TTC549 (cell line): ENCODE data around the gene KLK3.

Experiments
- FAIRE-seq: peaks from 2 replicates; lab custom pipeline; 2012; peaks lifted over from hg19 to GRCh38; lab: Jason Lieb, UNC

KLK3 gene

GRCh38 chr19:50832666-50833065 lies 22.0 kb upstream of the KLK3 start:
- no peak for FAIRE-seq

- FAIRE-seq = no peak
These were observed 21.5 kb upstream of the KLK3 start, which contains the start of gene KLK15 for GRCh38 chr19:50833117-50833801. Gene KLK15 (minus strand): TSS chr19:50833574. CDS start chr19:50831492, 2,082 bp downstream.

DNA sequence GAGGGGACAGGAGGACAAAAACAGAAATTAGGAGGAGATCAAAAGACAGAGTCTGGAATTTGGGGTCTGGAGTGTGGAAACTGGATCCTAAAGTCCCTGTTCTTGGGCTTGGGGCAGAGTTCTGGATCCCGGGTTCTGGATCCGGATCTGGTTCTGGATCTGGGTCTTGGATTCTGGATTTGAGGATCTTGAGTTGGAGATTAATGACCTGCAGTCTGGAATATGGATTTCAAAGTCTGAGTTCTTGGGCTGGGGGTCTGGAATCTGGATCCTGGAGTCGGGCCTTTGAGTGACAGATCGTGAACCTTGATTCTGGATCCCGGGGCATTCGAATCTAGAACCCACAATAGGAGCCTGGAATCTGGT lies 20.9 kb upstream of the KLK3 start:
- FAIRE-seq = no peak

GRCh38 chr19:50835103-50835784 lies 19.5 kb upstream of the KLK3 start:
- no peak for FAIRE-seq

- FAIRE-seq = no peak
These were observed 18.8 kb upstream of the KLK3 start for GRCh38 chr19:50835785-50836542.

DNA sequence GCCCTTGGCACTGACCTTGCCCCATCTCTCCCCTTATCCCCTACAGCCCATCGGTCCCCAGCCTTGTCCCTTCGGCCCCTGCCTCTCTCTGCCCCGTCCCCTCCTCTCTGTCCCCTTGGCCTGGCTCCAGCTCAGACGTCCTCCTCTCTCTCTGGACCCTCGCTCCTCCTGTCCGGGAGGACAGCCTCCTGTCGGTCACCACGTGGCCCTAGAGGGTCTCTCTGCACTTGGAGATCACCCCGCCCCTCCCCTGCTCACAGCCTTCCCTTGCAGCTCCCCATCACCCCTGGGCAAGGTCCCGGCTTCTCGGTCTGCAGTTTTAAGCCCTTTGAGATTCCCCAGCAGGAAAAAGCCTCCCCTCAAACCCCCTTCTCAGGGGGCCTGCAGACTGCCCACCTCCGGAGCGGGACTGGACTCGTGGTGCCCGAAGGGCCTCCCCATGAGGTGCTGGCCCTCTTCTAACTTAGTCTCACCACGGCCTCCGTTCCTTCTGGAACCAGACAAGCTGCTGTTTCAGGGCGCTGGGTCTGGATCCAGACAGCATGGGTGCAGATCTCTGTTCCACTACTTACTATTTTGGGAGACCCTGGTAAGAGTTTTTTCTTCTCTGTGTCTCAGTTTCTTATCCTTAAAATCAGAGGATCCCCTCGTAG lies 18.0 kb upstream of the KLK3 start:
- FAIRE-seq = no peak

DNA sequence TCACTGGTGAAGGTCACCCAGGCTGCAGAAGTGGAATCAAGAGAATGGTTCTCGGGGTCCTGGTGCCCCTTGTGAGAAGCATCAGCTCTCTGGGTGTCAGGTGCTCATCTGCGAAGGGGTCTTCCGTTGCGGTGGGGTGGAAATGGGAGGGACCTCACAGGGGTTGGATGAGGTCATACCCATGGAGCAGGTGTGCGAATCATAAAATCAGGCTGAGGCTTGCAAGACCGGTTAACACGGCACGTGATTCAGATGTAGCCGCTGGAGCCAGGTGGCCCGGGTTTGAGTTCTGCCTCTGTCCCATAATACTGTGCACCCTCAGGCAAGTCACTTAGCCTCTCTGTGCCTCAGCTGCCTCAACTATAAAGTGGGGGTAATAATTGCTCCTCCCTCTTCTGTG lies 17.4 kb upstream of the KLK3 start:
- FAIRE-seq = no peak

DNA sequence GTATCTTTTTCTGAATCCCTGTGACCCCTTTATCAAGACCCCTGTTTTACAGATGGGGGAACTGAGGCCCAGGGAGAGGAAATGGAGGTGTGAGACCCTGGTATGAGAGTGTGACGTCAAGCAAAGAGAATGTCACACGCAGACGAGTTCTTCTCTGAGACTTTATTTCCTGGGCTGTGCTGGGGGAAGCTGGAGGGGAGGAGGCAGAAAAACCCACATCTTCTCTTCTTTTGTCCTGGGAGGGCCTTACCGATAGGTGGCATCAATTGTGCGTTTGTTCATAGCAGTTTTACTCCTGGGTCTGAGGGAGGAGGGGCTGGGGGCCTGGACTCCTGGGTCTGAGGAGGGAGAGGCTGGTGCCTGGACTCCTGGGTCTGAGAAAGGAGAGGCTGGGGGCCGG lies 16.5 kb upstream of the KLK3 start:
- no peak for FAIRE-seq

GRCh38 chr19:50839712-50840655 lies 14.7 kb upstream of the KLK3 start:
- no peak for FAIRE-seq

- FAIRE-seq = no peak
These were observed 12.6 kb upstream of the KLK3 start for GRCh38 chr19:50842130-50842529.

DNA sequence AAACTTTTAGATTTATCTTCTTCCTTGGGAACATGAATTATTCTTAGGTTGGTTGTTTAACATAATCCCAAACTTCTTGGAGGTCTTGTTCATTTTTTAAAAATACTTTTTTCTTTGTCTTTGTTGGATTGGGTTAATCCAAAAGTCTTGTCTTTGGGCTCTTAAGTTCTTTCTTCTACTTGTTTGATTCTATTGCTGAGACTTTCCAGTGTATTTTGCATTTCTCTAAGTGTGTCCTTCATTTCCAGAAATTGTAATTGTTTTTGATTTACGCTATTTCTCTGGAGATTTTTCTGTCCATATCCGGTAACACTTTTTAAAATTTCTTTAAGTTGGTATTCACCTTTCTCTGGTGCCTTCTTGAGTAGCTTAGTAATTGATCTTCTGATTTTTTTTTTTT lies 11.5 kb upstream of the KLK3 start:
- FAIRE-seq = no peak

DNA sequence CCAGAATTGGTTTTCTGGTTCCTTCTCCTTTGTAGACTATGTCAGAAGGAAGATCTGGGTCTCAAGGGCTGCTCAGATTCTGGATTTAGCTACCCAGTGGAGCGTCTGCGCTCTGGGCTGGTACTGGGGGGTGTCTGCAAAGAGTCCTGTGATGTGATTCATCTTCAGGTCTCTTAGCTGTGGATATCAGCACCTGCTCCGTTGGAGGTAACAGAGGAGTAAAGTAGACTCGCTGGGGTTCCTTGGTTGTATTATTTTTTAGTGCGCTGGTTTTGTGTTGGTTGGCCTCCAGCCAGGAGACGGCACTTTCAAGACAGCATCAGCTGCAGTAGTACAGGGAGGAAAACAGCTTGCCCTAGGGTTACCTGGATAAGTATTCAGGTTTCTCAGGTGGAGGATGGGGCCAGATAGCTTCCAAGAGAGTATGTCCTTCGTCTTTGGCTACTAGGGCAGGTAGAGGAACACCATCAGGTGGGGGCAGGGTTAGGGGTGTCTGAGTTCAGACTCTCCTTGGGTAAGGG lies 11.0 kb upstream of the KLK3 start:
- FAIRE-seq = no peak

- FAIRE-seq = no peak
These were observed 10.3 kb upstream of the KLK3 start for GRCh38 chr19:50844296-50844935.

GRCh38 chr19:50850738-50851137 lies 4.0 kb upstream of the KLK3 start:
- no peak for FAIRE-seq

GRCh38 chr19:50851620-50852019 lies 3.1 kb upstream of the KLK3 start:
- no peak for FAIRE-seq

DNA sequence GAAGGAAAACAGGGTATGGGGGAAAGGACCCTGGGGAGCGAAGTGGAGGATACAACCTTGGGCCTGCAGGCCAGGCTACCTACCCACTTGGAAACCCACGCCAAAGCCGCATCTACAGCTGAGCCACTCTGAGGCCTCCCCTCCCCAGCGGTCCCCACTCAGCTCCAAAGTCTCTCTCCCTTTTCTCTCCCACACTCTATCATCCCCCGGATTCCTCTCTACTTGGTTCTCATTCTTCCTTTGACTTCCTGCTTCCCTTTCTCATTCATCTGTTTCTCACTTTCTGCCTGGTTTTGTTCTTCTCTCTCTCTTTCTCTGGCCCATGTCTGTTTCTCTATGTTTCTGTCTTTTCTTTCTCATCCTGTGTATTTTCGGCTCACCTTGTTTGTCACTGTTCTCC lies 2.7 kb downstream of the KLK3 start:
- no peak for FAIRE-seq

GRCh38 chr19:50858886-50859285 lies 4.2 kb downstream of the KLK3 start:
- no peak for FAIRE-seq

DNA sequence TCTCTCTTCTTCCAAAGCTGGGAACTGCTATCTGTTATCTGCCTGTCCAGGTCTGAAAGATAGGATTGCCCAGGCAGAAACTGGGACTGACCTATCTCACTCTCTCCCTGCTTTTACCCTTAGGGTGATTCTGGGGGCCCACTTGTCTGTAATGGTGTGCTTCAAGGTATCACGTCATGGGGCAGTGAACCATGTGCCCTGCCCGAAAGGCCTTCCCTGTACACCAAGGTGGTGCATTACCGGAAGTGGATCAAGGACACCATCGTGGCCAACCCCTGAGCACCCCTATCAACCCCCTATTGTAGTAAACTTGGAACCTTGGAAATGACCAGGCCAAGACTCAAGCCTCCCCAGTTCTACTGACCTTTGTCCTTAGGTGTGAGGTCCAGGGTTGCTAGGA lies 5.1 kb downstream of the KLK3 start:
- FAIRE-seq = no peak

DNA sequence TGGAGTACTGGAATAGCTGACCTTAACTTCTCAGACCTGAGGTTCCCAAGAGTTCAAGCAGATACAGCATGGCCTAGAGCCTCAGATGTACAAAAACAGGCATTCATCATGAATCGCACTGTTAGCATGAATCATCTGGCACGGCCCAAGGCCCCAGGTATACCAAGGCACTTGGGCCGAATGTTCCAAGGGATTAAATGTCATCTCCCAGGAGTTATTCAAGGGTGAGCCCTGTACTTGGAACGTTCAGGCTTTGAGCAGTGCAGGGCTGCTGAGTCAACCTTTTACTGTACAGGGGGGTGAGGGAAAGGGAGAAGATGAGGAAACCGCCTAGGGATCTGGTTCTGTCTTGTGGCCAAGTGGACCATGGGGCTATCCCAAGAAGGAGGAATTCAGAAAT lies 6.3 kb downstream of the KLK3 start:
- FAIRE-seq = no peak

GRCh38 chr19:50861496-50862286 lies 7.0 kb downstream of the KLK3 start:
- FAIRE-seq = no peak
